ENCODE data around the gene HIPK3. TPM values are rescaled to one million over a fixed set of nuclear protein-coding genes. Genes with fewer than 3 reads are reported as not detected.
A peak's percentile ranks its signal among the peaks of the same experiment; 100 is the strongest.

Gene HIPK3
- total RNA-seq, 4 donors from 2014 or later: 85.2 to 283 (median 126) TPM

DNA sequence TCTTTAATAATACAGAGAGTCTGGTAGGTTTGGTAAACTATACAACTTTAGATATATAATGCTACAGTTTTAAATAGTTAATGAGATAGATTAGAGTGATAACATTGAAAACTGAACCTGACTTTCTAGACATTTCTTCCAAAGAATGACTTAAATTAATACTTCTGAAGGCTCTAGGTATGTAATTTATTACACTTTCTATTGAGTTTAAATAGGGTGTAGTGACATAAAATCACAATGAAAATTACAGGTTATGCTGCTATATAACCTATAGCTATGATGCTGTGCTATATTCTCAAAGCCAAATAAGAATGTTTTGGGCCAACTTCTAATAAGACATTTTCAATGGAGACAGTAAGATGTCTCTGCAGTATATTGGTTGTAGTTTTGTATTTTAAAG is 7.7 kb downstream of the HIPK3 start:
- intact Hi-C loops (cut with DNase I; ENCODE audit: low total_unique reads): no loop called here
- Histone ChIP-seq H3K4me3 (no peak overlapping the region), H3K27ac (peak overlapping the region; percentile 1 to 100 (median 98)), H3K9me3 (no peaks in the 10 kb centered on the region), H3K4me1 (peaks cover 87 to 88% of the 10 kb centered on the region in 2 donors), H3K36me3 (no peaks in the 10 kb centered on the region), H3K27me3 (no peaks in the 10 kb centered on the region)
- in situ Hi-C loops (cut with MboI; ENCODE audit: low sequenced_read_pairs in 4 of 4): loop anchor here in 1 of 4 donors (25.0 kb wide), 1 partner anchor 422 kb away; no protein-coding TSS in a partner anchor
- DNase-seq (no peak), ATAC-seq (no peak)
- TF ChIP-seq, protein P1, sequence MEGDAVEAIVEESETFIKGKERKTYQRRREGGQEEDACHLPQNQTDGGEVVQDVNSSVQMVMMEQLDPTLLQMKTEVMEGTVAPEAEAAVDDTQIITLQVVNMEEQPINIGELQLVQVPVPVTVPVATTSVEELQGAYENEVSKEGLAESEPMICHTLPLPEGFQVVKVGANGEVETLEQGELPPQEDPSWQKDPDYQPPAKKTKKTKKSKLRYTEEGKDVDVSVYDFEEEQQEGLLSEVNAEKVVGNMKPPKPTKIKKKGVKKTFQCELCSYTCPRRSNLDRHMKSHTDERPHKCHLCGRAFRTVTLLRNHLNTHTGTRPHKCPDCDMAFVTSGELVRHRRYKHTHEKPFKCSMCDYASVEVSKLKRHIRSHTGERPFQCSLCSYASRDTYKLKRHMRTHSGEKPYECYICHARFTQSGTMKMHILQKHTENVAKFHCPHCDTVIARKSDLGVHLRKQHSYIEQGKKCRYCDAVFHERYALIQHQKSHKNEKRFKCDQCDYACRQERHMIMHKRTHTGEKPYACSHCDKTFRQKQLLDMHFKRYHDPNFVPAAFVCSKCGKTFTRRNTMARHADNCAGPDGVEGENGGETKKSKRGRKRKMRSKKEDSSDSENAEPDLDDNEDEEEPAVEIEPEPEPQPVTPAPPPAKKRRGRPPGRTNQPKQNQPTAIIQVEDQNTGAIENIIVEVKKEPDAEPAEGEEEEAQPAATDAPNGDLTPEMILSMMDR (IDR thresholded peaks at IDR 0.05 in 4 of 5, conservative IDR thresholded peaks at IDR 0.05 in 1 of 5): no peak
- TF ChIP-seq POLR2A (IDR thresholded peaks at IDR 0.05): no peak

DNA sequence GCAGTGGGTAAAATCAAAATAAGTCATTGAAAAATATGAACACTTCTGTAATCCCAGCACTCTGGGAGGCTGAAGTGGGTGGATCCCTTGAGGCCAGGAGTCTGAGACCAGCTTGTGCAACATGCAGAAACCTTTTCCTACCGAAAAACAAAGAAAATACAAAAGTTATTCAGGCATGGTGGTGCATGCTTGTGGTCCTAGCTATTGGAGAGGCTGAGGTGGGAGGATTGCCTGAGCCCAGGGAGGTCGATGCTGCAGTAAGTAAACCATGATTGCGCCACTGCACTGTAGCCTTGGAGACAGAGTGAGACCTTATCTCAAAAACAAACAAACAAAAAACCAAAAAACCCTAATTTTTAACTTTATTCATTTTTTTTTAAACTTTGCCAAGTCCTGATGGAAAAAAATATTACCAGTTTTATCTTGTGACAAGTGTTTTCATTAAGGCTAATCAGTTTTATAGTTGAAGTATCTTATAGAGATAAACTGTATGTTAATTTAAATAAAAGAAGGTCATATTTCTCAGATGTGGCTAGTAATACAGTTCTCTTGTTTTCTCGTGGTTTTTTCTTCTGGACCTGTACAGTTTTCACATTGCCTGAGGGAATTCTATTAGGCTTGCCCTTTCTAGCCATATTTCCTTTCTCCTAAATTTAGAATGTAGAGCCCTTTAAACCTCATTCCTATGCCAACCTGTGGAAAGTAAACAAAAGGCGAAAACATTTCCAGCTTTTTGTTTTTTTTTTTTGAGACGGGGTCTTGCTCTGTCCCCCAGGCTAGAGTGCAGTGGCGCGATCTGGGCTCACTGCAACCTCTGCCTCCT is 9.4 kb downstream of the HIPK3 start:
- no peaks in the 10 kb centered on the region for H3K36me3 ChIP-seq
- in situ Hi-C loops (cut with MboI; ENCODE audit: low sequenced_read_pairs in 4 of 4): loop anchor here in 1 of 4 donors (25.0 kb wide), 1 partner anchor 421 kb away; no protein-coding TSS in a partner anchor
- TF ChIP-seq, protein P1 (IDR thresholded peaks at IDR 0.05 in 4 of 5, conservative IDR thresholded peaks at IDR 0.05 in 1 of 5): no peak
- no peak for TF ChIP-seq POLR2A (IDR thresholded peaks at IDR 0.05)
- no peak overlapping the region for H3K4me3 ChIP-seq
- peaks cover 85 to 93% of the 10 kb centered on the region in 2 donors for H3K4me1 ChIP-seq
- no peaks in the 10 kb centered on the region for H3K27me3 ChIP-seq
- ATAC-seq: no peak
- H3K27ac ChIP-seq: peak overlapping the region; percentile 54 to 74 (median 62)
- no peaks in the 10 kb centered on the region for H3K9me3 ChIP-seq
- intact Hi-C loops (cut with DNase I; ENCODE audit: low total_unique reads): no loop called here
- no peak for DNase-seq

- Histone ChIP-seq H3K9me3 (no peaks in the 10 kb centered on the region), H3K27me3 (no peaks in the 10 kb centered on the region), H3K27ac (peak overlapping the region; percentile 6 to 63 (median 42)), H3K4me3 (no peak overlapping the region), H3K36me3 (no peaks in the 10 kb centered on the region), H3K4me1 (peaks cover 67 to 84% of the 10 kb centered on the region in 2 donors)
- intact Hi-C loops (cut with DNase I; ENCODE audit: low total_unique reads) (no loop called here), in situ Hi-C loops (cut with MboI; ENCODE audit: low sequenced_read_pairs in 4 of 4) (loop anchor here in 1 of 4 donors (25.0 kb wide), 1 partner anchor 418 kb away; no protein-coding TSS in a partner anchor)
- TF ChIP-seq POLR2A (IDR thresholded peaks at IDR 0.05): no peak
- TF ChIP-seq, protein P1 (IDR thresholded peaks at IDR 0.05 in 4 of 5, conservative IDR thresholded peaks at IDR 0.05 in 1 of 5): no peak
- ATAC-seq (no peak), DNase-seq (no peak)
These were observed 11.9 kb downstream of the HIPK3 start for GRCh38 chr11:33268945-33269540.

DNA sequence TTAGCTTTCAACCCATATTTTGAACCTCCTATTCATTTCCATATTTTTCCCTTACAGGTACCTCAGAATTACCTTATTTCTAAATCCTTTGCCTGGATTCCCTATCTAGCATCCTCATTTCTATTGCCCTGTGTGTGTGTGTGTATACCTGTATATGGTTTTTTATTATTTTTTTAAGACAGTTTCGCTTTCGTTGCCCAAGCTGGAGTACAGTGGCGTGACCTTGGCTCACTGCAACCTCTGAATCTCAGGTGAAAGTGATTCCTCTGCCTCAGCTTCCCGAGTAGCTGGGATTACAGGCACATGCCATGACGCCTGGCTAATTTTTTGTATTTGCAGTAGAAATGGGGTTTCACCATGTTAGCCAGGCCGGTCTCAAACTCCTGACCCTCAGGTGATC is 12.6 kb downstream of the HIPK3 start:
- ATAC-seq (no peak), DNase-seq (no peak)
- in situ Hi-C loops (cut with MboI; ENCODE audit: low sequenced_read_pairs in 4 of 4) (loop anchor here in 1 of 4 donors (25.0 kb wide), 1 partner anchor 417 kb away; no protein-coding TSS in a partner anchor), intact Hi-C loops (cut with DNase I; ENCODE audit: low total_unique reads) (no loop called here)
- peak overlapping the region; percentile 6 to 63 (median 42) for H3K27ac ChIP-seq
- no peaks in the 10 kb centered on the region for H3K27me3 ChIP-seq
- H3K4me1 ChIP-seq: peaks cover 67 to 86% of the 10 kb centered on the region in 2 donors
- no peaks in the 10 kb centered on the region for H3K36me3 ChIP-seq
- no peak overlapping the region for H3K4me3 ChIP-seq
- TF ChIP-seq, protein P1 (IDR thresholded peaks at IDR 0.05 in 4 of 5, conservative IDR thresholded peaks at IDR 0.05 in 1 of 5): no peak
- no peak for TF ChIP-seq POLR2A (IDR thresholded peaks at IDR 0.05)
- no peaks in the 10 kb centered on the region for H3K9me3 ChIP-seq

Data from gastrocnemius medialis (tissue), 4 donors.